ENCODE measurements around the gene ADD1. TPM values are rescaled to one million over a fixed set of nuclear protein-coding genes. Genes with fewer than 3 reads are reported as not detected.

ADD1 gene
- total RNA-seq, 2 experiments from 2014 or later: 251 to 260 TPM

- no peak for DNase-seq
- H3K4me3 Mint-ChIP-seq: peak overlapping the region; percentile 71
- H3K27ac Mint-ChIP-seq: peak overlapping the region; percentile 95
- peaks cover 28% of the 10 kb centered on the region for H3K36me3 Mint-ChIP-seq
- peaks cover 66% of the 10 kb centered on the region for H3K4me1 Mint-ChIP-seq
- no peak for ATAC-seq
- H3K9me3 Mint-ChIP-seq (ENCODE audit: low read depth): peaks cover 3% of the 10 kb centered on the region
- CTCF ChIA-PET: interaction anchor here (1.2 to 2.0 kb wide), 3 partner anchors 12 to 21 kb away, joined by 3 to 10 read pairs (median 6); no protein-coding TSS in a partner anchor
- H3K27me3 Mint-ChIP-seq: no peaks in the 10 kb centered on the region
Measured at GRCh38 chr4:2839060-2839459, 4.6 kb upstream of the ADD1 start.

- peak overlapping the region; percentile 91 for H3K4me3 Mint-ChIP-seq
- H3K27me3 Mint-ChIP-seq: no peaks in the 10 kb centered on the region
- ATAC-seq: no peak
- peak; percentile 27 for DNase-seq
- peaks cover 54% of the 10 kb centered on the region for H3K4me1 Mint-ChIP-seq
- peaks cover 29% of the 10 kb centered on the region for H3K36me3 Mint-ChIP-seq
- CTCF ChIA-PET: interaction anchor here (1.2 kb wide), 2 partner anchors 24 to 80 kb away, joined by 3 to 5 read pairs; no protein-coding TSS in a partner anchor
- H3K9me3 Mint-ChIP-seq (ENCODE audit: low read depth): peaks cover 3% of the 10 kb centered on the region
- H3K27ac Mint-ChIP-seq: peak overlapping the region; percentile 80
Measured at GRCh38 chr4:2842687-2843262, 869 bp upstream of the ADD1 start.

GRCh38 chr4:2843941-2844584 lies 419 bp downstream of the ADD1 start:
- DNase-seq: peak; percentile 48
- no peak for ATAC-seq
- H3K4me3 Mint-ChIP-seq: peak overlapping the region; percentile 91
- peaks cover 46% of the 10 kb centered on the region for H3K4me1 Mint-ChIP-seq
- CTCF ChIA-PET: interaction anchor here (1.4 to 2.5 kb wide), 2 partner anchors 9 to 31 kb away, joined by 6 to 12 read pairs; no protein-coding TSS in a partner anchor
- peaks cover 20% of the 10 kb centered on the region for H3K36me3 Mint-ChIP-seq
- H3K9me3 Mint-ChIP-seq (ENCODE audit: low read depth): peaks cover 3% of the 10 kb centered on the region
- no peaks in the 10 kb centered on the region for H3K27me3 Mint-ChIP-seq
- H3K27ac Mint-ChIP-seq: peak overlapping the region; percentile 92

- no peaks in the 10 kb centered on the region for H3K27me3 Mint-ChIP-seq
- H3K4me3 Mint-ChIP-seq: peak overlapping the region; percentile 91
- peak overlapping the region; percentile 3 for H3K27ac Mint-ChIP-seq
- no peak for ATAC-seq
- peaks cover 12% of the 10 kb centered on the region for H3K36me3 Mint-ChIP-seq
- CTCF ChIA-PET: interaction anchor here (2.0 kb wide), 1 partner anchor 82 kb away, joined by 7 read pairs; no protein-coding TSS in a partner anchor
- H3K4me1 Mint-ChIP-seq: peaks cover 57% of the 10 kb centered on the region
- H3K9me3 Mint-ChIP-seq (ENCODE audit: low read depth): no peaks in the 10 kb centered on the region
- no peak for DNase-seq
Measured at GRCh38 chr4:2846172-2846571, 2.5 kb downstream of the ADD1 start.

GRCh38 chr4:2847302-2847871 lies 3.7 kb downstream of the ADD1 start:
- H3K36me3 Mint-ChIP-seq: peaks cover 10% of the 10 kb centered on the region

GRCh38 chr4:2848449-2848848 lies 4.8 kb downstream of the ADD1 start:
- DNase-seq (peak; percentile 0), ATAC-seq (no peak)
- H3K4me3 Mint-ChIP-seq: no peak overlapping the region
- no peaks in the 10 kb centered on the region for H3K9me3 Mint-ChIP-seq (ENCODE audit: low read depth)
- H3K27me3 Mint-ChIP-seq: no peaks in the 10 kb centered on the region
- peaks cover 63% of the 10 kb centered on the region for H3K4me1 Mint-ChIP-seq
- H3K36me3 Mint-ChIP-seq: peaks cover 11% of the 10 kb centered on the region
- no peak overlapping the region for H3K27ac Mint-ChIP-seq
- CTCF ChIA-PET: interaction anchor here (1.1 kb wide), 1 partner anchor 106 kb away, joined by 5 read pairs; no protein-coding TSS in a partner anchor

More at GRCh38 chr4:2847302-2847871, 3.7 kb downstream of the ADD1 start:
- no peak overlapping the region for H3K4me3 Mint-ChIP-seq
- CTCF ChIA-PET: no interaction called here
- no peaks in the 10 kb centered on the region for H3K27me3 Mint-ChIP-seq
- DNase-seq: peak; percentile 22
- peaks cover 64% of the 10 kb centered on the region for H3K4me1 Mint-ChIP-seq
- H3K9me3 Mint-ChIP-seq (ENCODE audit: low read depth): no peaks in the 10 kb centered on the region
- H3K27ac Mint-ChIP-seq: peak overlapping the region; percentile 2
- no peak for ATAC-seq

- Mint-ChIP-seq H3K4me1 (peaks cover 65% of the 10 kb centered on the region), H3K9me3 (ENCODE audit: low read depth) (no peaks in the 10 kb centered on the region), H3K36me3 (peaks cover 20% of the 10 kb centered on the region), H3K27me3 (no peaks in the 10 kb centered on the region), H3K27ac (peak overlapping the region; percentile 13), H3K4me3 (no peak overlapping the region)
- CTCF ChIA-PET: interaction anchor here (1.0 to 1.1 kb wide), 2 partner anchors 87 to 105 kb away, joined by 3 to 5 read pairs; no protein-coding TSS in a partner anchor
- DNase-seq: peak; percentile 33
- ATAC-seq: no peak
Measured at GRCh38 chr4:2849267-2850152, 5.9 kb downstream of the ADD1 start.

- no peaks in the 10 kb centered on the region for H3K27me3 Mint-ChIP-seq
- peaks cover 26% of the 10 kb centered on the region for H3K36me3 Mint-ChIP-seq
- H3K27ac Mint-ChIP-seq: peak overlapping the region; percentile 50
- ATAC-seq: peak; percentile 41
- CTCF ChIA-PET: interaction anchor here (0.7 to 1.2 kb wide), 4 partner anchors 12 to 103 kb away, joined by 3 read pairs; no protein-coding TSS in a partner anchor
- peak; percentile 26 for DNase-seq
- H3K4me1 Mint-ChIP-seq: peaks cover 56% of the 10 kb centered on the region
- no peaks in the 10 kb centered on the region for H3K9me3 Mint-ChIP-seq (ENCODE audit: low read depth)
- peak overlapping the region; percentile 3 for H3K4me3 Mint-ChIP-seq
Measured at GRCh38 chr4:2850966-2851798, 7.5 kb downstream of the ADD1 start.

- Mint-ChIP-seq H3K9me3 (ENCODE audit: low read depth) (no peaks in the 10 kb centered on the region), H3K36me3 (peaks cover 30% of the 10 kb centered on the region), H3K4me3 (no peak overlapping the region), H3K4me1 (peaks cover 55% of the 10 kb centered on the region), H3K27ac (peak overlapping the region; percentile 76), H3K27me3 (no peaks in the 10 kb centered on the region)
- ATAC-seq (peak; percentile 34), DNase-seq (peak; percentile 38)
- CTCF ChIA-PET: interaction anchor here (0.6 to 0.7 kb wide), 2 partner anchors 14 to 88 kb away, joined by 3 read pairs; no protein-coding TSS in a partner anchor
Measured at GRCh38 chr4:2852481-2852921, 8.9 kb downstream of the ADD1 start.

- CTCF ChIA-PET: no interaction called here
- H3K27me3 Mint-ChIP-seq: no peaks in the 10 kb centered on the region
- no peaks in the 10 kb centered on the region for H3K9me3 Mint-ChIP-seq (ENCODE audit: low read depth)
- DNase-seq (no peak), ATAC-seq (no peak)
- no peak overlapping the region for H3K4me3 Mint-ChIP-seq
- no peak overlapping the region for H3K27ac Mint-ChIP-seq
- H3K4me1 Mint-ChIP-seq: peaks cover 66% of the 10 kb centered on the region
- peaks cover 50% of the 10 kb centered on the region for H3K36me3 Mint-ChIP-seq
Measured at GRCh38 chr4:2855584-2855983, 11.9 kb downstream of the ADD1 start.

GRCh38 chr4:2856266-2856665 lies 12.6 kb downstream of the ADD1 start:
- H3K9me3 Mint-ChIP-seq (ENCODE audit: low read depth): no peaks in the 10 kb centered on the region
- no peak for DNase-seq
- no peaks in the 10 kb centered on the region for H3K27me3 Mint-ChIP-seq
- H3K36me3 Mint-ChIP-seq: peaks cover 55% of the 10 kb centered on the region
- CTCF ChIA-PET: no interaction called here
- ATAC-seq: no peak
- H3K4me1 Mint-ChIP-seq: peaks cover 65% of the 10 kb centered on the region
- H3K4me3 Mint-ChIP-seq: no peak overlapping the region
- H3K27ac Mint-ChIP-seq: no peak overlapping the region

GRCh38 chr4:2857349-2857927 lies 13.8 kb downstream of the ADD1 start:
- Mint-ChIP-seq H3K9me3 (ENCODE audit: low read depth) (no peaks in the 10 kb centered on the region), H3K36me3 (peaks cover 54% of the 10 kb centered on the region), H3K27ac (no peak overlapping the region), H3K4me1 (peaks cover 61% of the 10 kb centered on the region), H3K4me3 (no peak overlapping the region), H3K27me3 (no peaks in the 10 kb centered on the region)
- ATAC-seq: no peak
- CTCF ChIA-PET: no interaction called here
- DNase-seq: no peak
